ENCODE measurements around the gene TAS2R20.
"Not testable (repeated sequence)": the region's sequence is repeated elsewhere in the genome, so short reads cannot be mapped to it uniquely, and the experiment has no call there.

TAS2R20 gene, protein sequence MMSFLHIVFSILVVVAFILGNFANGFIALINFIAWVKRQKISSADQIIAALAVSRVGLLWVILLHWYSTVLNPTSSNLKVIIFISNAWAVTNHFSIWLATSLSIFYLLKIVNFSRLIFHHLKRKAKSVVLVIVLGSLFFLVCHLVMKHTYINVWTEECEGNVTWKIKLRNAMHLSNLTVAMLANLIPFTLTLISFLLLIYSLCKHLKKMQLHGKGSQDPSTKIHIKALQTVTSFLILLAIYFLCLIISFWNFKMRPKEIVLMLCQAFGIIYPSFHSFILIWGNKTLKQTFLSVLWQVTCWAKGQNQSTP

DNA sequence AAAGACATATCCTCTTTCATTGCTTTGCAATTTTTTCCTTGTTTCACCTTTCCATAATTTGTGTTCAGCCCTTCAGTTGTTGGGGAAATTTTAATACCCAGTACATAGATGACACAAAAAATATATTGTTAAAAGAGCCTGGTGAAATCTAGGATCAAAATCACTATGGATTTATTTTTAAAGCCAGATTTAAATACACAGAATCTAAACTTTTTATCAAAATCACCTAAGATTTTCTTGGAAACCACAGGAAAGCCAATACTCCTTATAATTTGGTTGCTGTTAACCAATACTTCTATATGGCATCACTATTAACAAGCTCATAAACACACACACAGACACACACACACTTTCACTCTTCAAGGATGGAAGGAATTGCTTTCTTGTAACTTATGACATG lies at the start of gene TAS2R20:
Gene TAS2R20, minus strand, starts transcription at position 101 of the 400 bp plus-strand sequence. CDS start 429 bp downstream, outside the sequence.
- no peak for DNase-seq

DNA sequence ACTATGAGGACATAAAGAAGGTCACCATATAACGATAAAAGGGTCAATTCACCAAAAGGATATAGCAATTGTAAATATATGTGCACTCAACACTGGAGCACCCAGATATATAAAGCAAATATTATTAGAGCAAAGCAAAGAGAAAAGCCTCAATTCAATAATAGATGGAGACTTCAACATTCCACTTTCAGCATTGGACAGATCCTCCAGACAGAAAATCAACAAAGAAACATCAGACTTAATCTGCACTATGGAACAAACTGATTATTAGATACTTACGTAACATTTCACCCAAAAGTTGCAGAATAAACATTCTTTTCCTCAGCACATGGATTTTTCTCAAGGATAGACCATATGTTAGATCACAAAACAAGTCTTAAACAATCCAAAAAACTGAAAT lies 43.3 kb upstream of the TAS2R20 start:
- DNase-seq, result not testable (repeated sequence)

DNA sequence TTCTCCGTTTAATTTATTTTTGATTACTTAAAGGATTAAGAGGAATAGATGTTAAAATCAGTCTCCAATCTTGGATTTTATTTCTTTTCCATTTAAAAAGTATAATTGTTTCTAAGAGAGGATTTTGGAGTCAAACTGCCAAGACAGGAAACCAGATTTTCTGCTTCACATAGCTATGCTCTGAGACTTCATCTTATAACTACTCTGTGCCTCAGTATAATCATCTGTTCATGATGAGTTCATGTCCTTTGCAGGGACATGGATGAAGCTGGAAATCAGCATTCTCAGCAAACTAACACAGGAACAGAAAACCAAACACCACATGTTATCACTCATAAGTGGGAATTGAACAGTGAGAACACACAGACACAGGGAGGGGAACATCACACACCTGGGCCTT lies 42.1 kb upstream of the TAS2R20 start:
- no peak for DNase-seq

DNA sequence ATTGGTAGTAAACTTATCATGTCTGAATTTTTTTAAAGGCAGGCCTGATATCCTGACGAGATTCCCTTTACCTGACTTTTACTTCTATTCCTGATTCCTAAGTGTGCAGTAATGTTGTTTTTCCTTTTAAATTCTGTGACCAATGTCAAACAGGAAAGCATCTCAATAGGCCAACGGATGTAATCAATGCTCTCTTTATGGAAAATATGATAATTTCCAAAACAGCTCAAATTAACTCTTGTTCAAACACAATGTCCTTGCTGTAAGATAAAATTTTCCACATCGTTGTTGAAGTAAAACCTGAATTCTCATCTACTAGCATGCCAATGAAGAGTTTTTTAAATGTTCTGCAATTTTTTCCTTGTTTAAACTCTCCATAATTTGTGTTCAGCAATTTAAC lies 41.1 kb upstream of the TAS2R20 start:
- no peak for DNase-seq

DNA sequence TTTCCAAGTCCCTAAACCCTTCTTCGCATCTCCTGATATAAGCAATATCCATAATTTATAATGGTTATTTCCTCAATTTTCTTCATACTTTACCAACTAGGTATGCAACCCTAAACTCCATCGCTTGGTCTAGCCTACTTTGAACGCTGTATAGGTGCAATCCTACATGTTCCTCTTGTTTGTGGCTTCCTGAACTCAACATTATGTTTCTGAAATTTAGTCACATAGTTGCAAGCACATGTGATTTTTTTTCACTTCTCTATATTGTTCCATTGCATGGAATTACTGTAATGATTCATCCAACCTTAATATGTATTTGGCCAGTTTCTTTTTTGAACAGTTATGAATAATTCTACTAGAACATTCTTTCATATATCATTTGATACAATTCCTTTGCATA lies 35.9 kb upstream of the TAS2R20 start:
- DNase-seq, result not testable (repeated sequence)

DNA sequence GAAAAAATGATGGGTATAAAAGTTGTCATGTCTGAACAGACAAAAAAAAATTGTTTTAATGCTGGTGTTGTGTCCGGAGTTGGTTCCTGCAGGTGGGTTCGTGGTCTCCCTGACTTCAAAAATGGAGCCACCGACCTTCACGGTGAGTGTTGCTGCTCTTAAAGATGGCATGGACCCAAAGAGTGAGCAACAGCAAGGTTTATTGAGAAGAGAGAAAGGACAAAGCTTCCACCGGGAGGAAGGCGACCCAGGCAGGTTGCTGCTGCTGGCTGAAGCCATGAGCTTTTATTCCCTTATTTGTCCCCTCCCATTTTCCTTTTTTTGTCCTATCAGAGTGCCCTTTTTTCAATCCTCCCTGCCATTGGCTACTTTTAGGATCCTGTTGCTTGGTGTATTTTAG lies 33.2 kb upstream of the TAS2R20 start, which contains the start of gene TAS2R31:
Gene TAS2R31, minus strand, starts transcription at position 101 of the 400 bp plus-strand sequence. Its CDS starts 72 bp downstream, at position 29.
- DNase-seq, result no peak

DNA sequence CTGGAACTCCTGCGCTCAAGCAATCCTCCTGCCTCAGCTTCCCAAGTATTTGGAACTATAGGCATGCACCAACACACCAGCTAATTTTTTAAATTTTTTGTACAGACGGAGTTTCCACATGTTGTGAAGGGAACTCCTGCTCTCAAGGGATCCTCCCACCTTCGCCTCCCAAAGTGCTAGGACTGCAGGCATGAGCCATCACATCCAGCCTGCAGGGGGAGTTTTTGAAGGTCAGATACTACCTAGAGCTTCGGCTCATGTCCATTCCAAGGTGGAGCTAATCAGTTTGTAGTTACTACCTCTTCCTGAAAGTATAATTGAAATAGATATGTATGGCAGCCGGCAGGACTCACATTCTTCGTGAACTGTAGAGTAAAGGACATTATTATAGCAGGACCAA lies 28.0 kb upstream of the TAS2R20 start:
- DNase-seq, result no peak

DNA sequence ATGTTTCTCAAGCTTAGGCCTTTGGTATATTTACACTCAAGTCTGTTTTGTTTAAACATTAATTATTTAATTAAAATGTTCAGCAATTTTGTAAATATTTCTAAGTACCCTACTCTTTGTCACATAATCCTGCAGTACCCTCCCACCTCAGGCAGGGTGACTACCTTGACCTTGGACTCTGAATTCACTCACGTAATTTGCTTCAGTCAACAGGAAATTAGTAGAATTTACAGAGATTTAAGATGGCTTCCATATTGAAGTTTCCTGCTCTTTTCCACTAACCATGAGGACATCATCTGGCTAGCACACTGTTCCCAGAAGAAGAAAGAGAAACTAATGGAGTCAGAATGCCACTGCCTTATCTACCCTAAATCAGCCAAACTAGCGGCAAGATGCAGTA lies 25.3 kb upstream of the TAS2R20 start:
- no peak for DNase-seq

DNA sequence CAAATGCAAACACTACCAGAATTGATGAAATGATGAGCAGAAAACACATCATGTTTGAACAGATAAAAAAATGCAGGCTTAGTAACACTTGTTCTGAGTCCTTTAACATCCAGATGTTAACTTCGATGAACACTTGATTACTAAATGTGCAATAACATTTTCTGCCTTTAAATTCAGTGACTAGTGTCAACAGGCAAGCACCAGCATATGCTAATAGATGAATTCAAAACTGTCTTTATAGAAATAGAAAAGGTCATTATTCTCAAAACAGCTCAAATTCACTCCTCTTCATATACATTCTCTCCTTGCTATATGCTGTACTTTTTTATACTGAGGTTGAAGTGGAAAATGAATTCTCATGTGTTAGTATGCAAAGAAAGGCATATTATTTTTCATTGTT lies 24.4 kb upstream of the TAS2R20 start, which contains the start of gene TAS2R19:
Gene TAS2R19, minus strand, starts transcription at position 101 of the 400 bp plus-strand sequence. Its CDS starts 49 bp downstream, at position 52.
- no peak for DNase-seq

DNA sequence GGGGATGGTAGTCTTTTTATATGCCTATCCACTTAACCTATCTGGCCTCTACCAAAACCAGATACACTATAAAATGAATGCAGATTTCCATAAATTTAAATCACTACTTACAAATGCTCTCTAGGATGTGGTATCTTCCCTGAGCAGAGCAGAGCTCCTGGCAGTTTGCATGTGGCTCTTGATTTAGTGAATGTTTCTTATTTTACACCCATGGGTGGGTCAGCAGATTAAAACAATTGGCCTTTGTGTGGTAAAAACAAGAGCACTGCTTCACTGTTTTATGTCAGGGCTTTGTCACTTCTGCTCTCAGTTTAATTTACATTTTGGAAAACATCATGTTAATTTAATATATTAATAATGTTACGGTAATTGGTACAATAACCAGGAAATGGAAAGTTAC lies 18.8 kb upstream of the TAS2R20 start:
- DNase-seq, result no peak

DNA sequence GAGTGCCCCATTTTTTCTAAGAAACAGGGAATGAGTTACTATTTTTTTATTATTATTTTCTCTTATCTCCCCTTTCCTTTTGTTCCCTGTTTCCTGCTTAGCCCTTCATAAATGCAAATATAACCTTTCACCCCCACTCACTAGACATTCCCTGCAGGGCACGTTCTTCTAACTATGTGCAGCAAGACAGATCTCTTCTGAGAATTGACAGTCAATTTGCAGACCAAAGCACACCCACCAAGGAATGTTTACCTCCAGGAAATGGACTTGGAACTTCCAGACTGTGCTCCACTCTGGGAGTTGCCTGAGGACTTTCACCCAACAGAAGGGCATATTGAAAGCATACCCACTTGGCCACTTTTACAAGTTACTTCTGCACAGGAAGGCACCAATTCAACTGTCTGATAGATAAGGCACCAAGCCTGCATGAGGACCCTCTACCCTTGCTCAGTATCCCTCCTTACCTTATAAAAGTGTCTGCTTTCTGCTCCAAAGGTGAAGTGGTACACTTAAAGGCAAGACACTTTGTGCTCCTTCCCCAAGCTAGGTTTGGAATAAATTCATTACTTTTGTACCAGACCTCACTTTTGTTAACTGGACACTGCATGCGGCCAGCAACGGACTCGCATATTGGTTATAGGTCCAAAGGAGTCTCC lies 17.8 kb upstream of the TAS2R20 start:
- DNase-seq, result no peak

DNA sequence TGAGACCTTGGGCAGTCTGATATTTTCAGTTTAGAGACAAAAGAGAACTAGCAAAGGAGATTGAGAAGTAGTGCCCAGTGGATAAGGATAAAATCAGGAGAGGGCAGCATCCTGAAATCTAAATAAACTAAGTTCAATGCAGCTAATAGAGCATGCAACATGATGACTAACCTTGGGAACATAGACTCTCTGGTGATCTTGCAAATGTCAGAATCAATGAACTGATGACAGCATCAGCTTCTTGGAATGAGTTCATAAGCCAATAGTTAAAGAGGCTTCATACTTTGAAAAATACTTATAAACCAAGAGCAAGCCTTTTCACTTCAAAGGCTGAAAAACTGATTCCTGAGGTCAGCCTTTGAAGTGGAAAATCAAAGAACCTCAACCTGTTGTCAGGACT lies 16.1 kb upstream of the TAS2R20 start:
- no peak for DNase-seq

DNA sequence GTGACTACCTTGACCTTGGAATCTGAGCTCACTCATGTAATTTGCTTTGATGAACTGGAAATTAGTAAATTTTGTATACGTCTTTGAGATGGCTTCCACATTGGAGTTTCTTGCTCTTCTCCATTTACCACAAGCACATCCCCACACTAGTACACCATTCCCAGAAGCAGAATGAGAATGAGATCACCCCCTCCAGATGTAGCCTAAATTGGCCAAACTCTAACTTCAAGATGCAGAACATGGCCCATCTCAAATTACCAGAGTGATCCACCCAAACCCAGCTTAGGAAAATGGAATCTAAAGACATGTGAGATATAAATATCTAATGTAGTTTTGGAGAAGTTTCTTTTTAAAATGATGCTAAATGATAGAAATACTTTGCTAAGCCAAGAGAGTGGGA lies 9.5 kb upstream of the TAS2R20 start:
- DNase-seq, result no peak

DNA sequence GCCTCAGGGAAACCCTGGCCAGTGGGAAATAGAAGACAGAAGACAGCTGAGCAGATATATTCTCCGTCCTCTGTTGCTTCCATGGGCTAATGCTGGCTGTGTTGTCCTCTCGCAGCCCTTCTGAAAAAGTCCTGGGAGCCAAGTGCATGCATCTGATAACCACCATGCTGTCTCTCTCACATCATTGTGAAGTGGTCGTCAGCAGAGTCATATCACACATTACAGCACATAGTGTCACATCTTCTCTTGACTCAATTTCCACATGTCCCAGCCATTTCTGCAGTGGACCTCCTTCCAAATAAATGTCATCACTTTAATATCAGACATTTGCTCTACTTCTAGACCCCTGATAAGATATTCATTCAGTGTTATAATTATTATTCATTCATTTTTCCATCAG lies 3.8 kb downstream of the TAS2R20 start:
- no peak for DNase-seq

DNA sequence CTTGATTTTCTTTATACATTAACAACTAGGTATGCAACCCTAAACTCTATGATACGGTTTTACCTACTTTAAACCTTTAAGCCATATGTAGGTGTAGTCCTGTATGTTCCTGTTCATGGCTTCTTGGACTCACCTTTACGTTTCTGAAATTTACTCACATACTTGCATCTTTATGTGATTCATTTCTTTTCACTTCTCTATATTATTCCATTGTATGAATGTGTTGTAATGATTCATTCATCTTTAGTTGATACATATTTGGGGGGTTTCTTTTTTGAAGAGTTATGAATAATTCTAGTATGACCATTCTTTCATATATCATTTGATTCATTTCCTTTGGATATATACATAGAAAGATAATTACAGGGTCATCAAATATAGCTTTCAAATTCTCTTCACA lies 9.0 kb downstream of the TAS2R20 start:
- DNase-seq, result no peak

DNA sequence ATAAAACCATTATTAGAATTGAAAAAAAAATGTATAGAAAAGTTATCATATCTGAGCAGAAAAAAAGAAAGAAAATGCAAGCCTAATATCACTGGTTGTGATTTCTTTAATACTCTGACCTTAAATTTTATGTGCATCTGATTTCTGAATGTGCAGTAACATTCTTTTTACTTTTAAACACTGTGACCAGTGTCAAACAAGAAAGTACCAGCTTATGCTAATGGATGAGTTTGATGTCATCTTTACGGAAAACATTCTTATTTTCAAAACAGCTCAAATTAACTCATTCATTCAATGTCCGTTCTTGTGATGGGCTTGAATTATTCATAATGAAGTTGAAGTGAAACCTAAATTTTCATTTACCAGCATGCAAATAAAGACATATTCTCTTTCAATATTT lies 11.3 kb downstream of the TAS2R20 start, which contains the start of gene TAS2R50:
Gene TAS2R50, minus strand, starts transcription at position 101 of the 400 bp plus-strand sequence. Its CDS starts 52 bp downstream, at position 49.
- DNase-seq, result no peak

DNA sequence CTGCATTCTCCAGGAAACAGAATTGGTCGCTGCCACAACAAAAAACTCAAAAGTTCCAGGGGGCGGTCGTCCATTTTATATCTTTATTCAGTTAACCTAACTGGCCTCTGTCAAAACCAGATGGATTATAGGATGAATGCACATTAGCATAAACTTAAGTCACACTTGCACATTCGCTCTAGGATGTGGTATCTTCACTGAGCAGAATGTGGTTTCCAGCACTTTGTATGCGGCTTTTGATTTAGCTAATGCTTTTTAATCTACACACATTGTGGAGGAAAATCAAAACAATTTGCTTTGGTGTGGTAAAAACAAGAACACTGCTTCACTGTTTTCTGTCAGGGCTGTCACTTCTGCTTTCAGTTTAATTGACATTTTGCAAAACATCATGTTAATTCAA lies 15.9 kb downstream of the TAS2R20 start:
- DNase-seq, result no peak

DNA sequence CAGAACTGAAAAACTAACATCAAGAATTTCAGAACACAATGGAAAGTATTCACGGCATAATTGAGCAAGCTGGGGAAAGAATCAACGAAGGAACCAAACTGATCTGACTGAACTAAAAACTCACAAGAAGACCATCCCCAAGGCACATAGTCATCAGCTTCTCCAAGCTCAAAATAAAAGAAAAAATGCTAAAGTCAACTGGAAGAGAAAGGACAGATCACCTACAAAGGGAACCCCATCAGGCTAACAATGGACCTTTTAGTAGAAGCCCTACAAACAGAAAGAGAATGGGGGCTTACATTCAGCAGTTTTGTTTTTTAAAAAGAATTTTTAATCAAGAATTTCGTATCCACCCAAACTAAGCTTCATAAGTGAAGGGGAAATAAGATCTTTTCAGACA lies 23.1 kb downstream of the TAS2R20 start:
- no peak for DNase-seq

DNA sequence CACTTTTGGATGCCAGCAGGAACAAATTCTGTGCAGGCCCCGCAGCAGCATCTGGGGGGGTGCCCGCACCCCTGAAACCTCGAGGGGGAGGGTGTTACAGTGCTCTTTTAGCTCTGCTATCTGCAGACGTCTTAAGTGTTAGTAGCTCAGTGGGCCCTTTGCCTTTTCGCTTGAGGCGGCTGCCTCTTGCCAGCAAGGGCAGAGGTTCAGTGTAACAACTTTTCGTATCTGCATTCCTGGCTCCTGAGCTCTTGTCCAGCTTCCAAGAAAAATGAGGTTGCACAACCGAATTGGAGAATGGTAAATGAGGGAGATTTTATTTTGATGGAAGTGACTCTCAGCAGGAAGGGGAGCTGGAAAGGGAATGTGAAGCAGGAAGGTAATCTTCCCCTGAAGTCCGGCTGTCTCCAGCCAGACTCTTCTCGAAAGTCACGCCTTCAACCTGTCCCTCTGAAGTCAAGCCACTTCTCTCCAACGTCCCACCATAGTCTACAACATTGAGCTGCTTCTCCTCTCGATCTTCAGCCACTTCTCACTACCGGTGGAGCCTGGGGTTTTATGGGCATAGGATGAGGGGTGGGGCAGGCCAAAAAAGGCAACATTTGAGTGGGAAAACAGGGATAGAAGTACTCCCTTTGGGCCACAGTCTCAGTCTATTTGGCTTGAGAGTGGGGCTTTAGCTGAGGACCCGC lies 29.2 kb downstream of the TAS2R20 start:
- DNase-seq, result no peak

DNA sequence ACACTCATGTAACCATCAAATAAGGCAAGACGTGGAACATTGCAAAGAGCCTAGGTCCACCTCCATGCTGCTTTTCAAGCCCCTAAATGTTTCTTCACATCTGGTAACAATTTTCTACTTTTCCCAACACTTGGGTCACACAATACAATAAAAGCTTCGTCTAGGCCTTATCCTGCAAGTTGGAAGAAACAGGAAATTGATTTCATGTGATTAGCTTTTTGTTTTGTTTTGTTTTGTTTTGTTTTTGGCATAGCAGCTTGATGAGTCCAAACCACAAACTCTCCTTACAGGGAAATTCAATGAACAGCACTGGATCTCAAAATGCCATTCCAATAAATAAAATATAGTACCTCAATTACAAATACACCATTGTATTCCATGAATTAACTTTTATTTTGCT lies 30.7 kb downstream of the TAS2R20 start:
- no peak for DNase-seq

DNA sequence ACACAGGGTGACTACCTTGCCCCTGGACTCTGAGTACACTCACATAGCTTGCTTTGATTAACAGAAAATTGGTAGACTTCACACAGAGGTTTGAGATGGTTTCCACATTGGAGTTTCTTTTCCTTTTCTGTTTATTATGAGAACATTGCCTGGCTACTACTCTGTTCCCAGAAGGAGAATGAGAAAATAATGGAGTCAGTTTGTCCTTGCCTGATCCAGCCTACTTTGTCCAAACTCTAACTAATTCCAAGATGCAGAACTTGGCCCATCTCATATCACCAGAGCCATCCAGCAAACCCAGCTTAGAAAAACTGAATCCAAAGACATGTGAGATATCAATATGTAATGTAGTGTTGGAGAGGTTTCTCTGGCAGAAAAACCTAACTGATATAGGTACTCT lies 31.8 kb downstream of the TAS2R20 start:
- no peak for DNase-seq

DNA sequence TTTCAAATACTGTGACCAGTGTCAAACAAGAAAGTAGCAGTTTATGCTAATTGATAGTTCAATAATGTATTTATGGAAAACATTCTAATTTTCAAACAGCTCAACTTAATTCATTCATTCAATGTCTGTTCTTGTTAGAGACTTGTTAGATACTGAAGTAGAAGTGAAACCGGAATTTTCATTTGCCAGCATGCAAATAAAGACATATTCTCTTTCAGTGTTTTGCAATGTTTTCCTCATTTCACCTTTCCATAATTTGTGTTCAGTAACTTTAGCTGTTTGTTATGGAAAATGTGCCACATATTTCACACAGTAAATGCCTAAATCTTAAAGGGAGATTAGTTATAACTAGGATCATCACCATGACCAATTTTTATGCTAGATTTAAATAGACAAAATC lies 32.6 kb downstream of the TAS2R20 start:
- no peak for DNase-seq

DNA sequence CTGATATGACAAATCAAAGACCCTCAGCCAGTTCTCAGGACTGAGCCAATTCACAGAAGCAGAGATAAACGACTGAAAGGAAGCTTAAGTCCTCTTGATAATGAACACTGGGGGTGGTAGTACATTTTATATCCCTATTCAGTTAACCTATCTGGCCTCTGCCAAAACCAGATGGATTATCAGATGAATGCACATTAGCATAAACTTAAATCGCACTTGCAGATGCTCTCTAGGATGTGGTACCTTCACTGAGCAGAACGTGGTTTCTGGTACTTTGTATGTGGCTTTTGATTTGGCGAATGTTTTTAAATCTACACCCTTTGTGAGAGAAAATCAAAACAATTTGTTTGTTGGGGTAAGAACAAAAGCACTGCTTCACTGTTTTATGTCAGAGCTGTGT lies 37.9 kb downstream of the TAS2R20 start:
- no peak for DNase-seq

DNA sequence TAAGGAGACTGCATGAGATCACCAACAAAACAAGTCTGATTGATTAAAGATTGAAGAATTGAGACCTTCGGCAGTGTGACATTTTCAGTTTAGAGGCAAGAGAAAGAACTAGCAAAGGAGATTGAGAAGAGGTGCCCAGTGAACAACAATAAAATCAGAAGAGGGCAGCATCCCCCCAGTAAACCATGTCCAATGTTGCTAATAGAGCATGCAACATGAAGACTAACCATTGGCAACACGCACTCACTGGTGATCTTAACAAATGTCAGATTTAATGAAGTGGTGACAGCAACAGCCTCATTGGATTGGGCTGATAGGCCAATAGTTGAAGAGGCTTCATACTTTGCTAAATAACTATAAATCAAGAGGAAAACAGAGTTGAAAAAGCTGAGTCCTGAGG lies 38.3 kb downstream of the TAS2R20 start:
- no peak for DNase-seq

All from 8988T (cell line).